ENCODE data around the gene CCSER1. TPM values are rescaled to one million over a fixed set of nuclear protein-coding genes. Genes with fewer than 3 reads are reported as not detected.

CCSER1 gene
- total RNA-seq, 1 donor from 2014 or later: 20.1 TPM

GRCh38 chr4:90317785-90318184 is 190.6 kb downstream of the CCSER1 start:
- POLR2A ChIA-PET: no interaction called here

DNA sequence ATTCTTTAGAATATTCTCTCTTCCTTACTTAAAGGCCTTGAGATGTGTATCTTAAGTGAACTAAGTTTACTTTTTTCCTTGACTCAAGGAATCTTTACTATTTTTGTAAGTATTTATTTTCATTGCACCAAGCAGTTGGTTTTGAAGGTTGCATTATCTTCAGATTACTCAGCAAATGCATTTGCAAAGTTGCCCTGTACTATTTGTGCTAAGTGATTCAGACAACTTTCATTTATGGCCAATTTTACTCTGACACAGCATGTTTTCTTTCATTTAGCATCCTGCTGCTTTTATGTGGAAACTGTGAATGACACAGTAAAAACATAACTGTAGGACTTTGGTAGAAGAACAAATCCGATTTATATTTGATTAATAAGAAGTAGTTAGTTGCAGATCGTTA is 191.0 kb downstream of the CCSER1 start:
- H3K36me3 Mint-ChIP-seq (ENCODE audit: low read depth): peaks cover 5% of the 10 kb centered on the region
- no peaks in the 10 kb centered on the region for H3K4me1 Mint-ChIP-seq
- no peaks in the 10 kb centered on the region for H3K27me3 Mint-ChIP-seq
- H3K27ac Mint-ChIP-seq: no peak overlapping the region
- ChIA-PET CTCF (no interaction called here), POLR2A (no interaction called here)
- no peaks in the 10 kb centered on the region for H3K9me3 Mint-ChIP-seq
- no peak for ATAC-seq (ENCODE audit: low read depth)
- intact Hi-C loops (cut with micrococcal nuclease): no loop called here
- H3K4me3 Mint-ChIP-seq: no peak overlapping the region
- TF ChIP-seq CTCF (IDR thresholded peaks at IDR 0.05): no peak
- DNase-seq: no peak

More at GRCh38 chr4:90317785-90318184, 190.6 kb downstream of the CCSER1 start:
- Mint-ChIP-seq H3K9me3 (no peaks in the 10 kb centered on the region), H3K4me1 (no peaks in the 10 kb centered on the region), H3K27ac (no peak overlapping the region), H3K27me3 (no peaks in the 10 kb centered on the region), H3K4me3 (no peak overlapping the region), H3K36me3 (ENCODE audit: low read depth) (peaks cover 5% of the 10 kb centered on the region)
- intact Hi-C loops (cut with micrococcal nuclease): no loop called here
- CTCF ChIA-PET: no interaction called here
- DNase-seq: no peak
- ATAC-seq (ENCODE audit: low read depth): no peak
- no peak for TF ChIP-seq CTCF (IDR thresholded peaks at IDR 0.05)

GRCh38 chr4:90328558-90328957 is 201.4 kb downstream of the CCSER1 start:
- H3K9me3 Mint-ChIP-seq: no peaks in the 10 kb centered on the region
- H3K36me3 Mint-ChIP-seq (ENCODE audit: low read depth): peaks cover 4% of the 10 kb centered on the region
- no peak for DNase-seq
- no peaks in the 10 kb centered on the region for H3K4me1 Mint-ChIP-seq
- ChIA-PET POLR2A (no interaction called here), CTCF (no interaction called here)
- no peak for TF ChIP-seq CTCF (IDR thresholded peaks at IDR 0.05)
- intact Hi-C loops (cut with micrococcal nuclease): no loop called here
- no peak overlapping the region for H3K27ac Mint-ChIP-seq
- no peak overlapping the region for H3K4me3 Mint-ChIP-seq
- ATAC-seq (ENCODE audit: low read depth): no peak
- no peaks in the 10 kb centered on the region for H3K27me3 Mint-ChIP-seq

GRCh38 chr4:90330546-90330945 is 203.4 kb downstream of the CCSER1 start:
- intact Hi-C loops (cut with micrococcal nuclease): no loop called here
- Mint-ChIP-seq H3K9me3 (no peaks in the 10 kb centered on the region), H3K27ac (no peak overlapping the region), H3K4me1 (no peaks in the 10 kb centered on the region), H3K27me3 (no peaks in the 10 kb centered on the region), H3K36me3 (ENCODE audit: low read depth) (peaks cover 4% of the 10 kb centered on the region), H3K4me3 (no peak overlapping the region)
- no peak for TF ChIP-seq CTCF (IDR thresholded peaks at IDR 0.05)
- ATAC-seq (ENCODE audit: low read depth) (no peak), DNase-seq (no peak)
- POLR2A ChIA-PET: no interaction called here
- CTCF ChIA-PET: no interaction called here

DNA sequence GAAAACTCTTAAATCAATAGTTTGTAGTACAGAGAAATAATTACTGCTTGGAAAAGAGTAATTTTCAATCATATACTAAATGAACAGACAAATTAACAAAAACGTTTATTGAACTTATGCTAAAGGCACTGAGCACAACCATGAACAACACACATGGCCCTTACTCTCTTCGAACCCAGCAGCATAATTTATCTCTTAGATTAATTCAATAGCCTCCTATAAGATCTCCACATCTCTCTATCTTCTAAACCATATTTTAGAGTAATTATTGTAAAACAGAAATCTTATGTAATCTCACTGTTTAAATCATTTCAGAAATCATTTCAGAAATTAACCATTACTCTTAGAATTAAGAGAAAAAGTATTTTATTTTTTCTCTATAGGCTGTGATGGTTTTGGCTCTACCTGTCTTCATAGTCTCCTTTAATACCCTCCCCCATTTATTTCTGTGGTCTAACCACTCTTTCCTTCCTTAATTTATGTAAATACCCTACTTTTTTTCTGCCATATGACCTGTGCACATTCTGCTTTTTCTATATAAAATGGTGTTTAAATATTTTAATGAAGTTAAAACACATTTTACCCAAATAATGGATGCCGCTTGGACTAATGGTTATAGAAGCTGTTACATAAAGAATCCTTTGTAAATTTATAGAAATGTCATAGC is 218.5 kb downstream of the CCSER1 start:
- no peak for TF ChIP-seq CTCF (IDR thresholded peaks at IDR 0.05)
- Mint-ChIP-seq H3K4me3 (no peak overlapping the region), H3K4me1 (no peaks in the 10 kb centered on the region), H3K9me3 (peaks cover 4% of the 10 kb centered on the region), H3K36me3 (ENCODE audit: low read depth) (peaks cover 2% of the 10 kb centered on the region), H3K27ac (no peak overlapping the region), H3K27me3 (no peaks in the 10 kb centered on the region)
- no peak for DNase-seq
- intact Hi-C loops (cut with micrococcal nuclease): no loop called here
- CTCF ChIA-PET: no interaction called here
- ATAC-seq (ENCODE audit: low read depth): no peak
- POLR2A ChIA-PET: no interaction called here
